Adrenal gland (tissue), 12 donors: ENCODE measurements around the gene TUBA8. TPM values are rescaled to one million over a fixed set of nuclear protein-coding genes. Genes with fewer than 3 reads are reported as not detected.
A peak's percentile ranks its signal among the peaks of the same experiment; 100 is the strongest.

Source experiments
- DNase-seq, 7 donors: peaks; one replicate each; pipeline ENCODE4 v3.0.0-alpha.2; 2019 to 2020
- H3K27ac ChIP-seq, 5 donors: fragments of 200-600 bp; sonication (generic) in 4 of 5; 1 replicate in 3 of 5; 2 replicates in 2 of 5; pipeline versions ENCODE4 v1.5.1 to v1.8.0; 2016 to 2020; ENCODE audit warnings: mild to moderate bottlenecking in 1 of 5
- H3K27me3 ChIP-seq: fragments of 200-600 bp; 2 replicates; pipeline ENCODE4 v1.8.0; 2021
- H3K36me3 ChIP-seq, 2 donors: fragments of 200-600 bp; replicated peaks in 1 of 2; 1 replicate in 1 of 2; 2 replicates in 1 of 2; pipeline versions ENCODE4 v1.5.1 to v1.8.0; 2018 to 2022
- H3K4me1 ChIP-seq, 2 donors: fragments of 200-600 bp; replicated peaks in 1 of 2; 1 replicate in 1 of 2; 2 replicates in 1 of 2; pipeline versions ENCODE4 v1.5.1 to v1.8.0; 2018 to 2021
- H3K4me3 ChIP-seq, 4 donors: fragments of 200-600 bp; sonication (generic) in 3 of 4; one replicate each; pipeline ENCODE4 v1.5.1; 2016 to 2018
- H3K9me3 ChIP-seq, 3 donors: fragments of 200-600 bp; sonication (generic) in 1 of 3; replicated peaks in 1 of 3; 1 replicate in 2 of 3; 2 replicates in 1 of 3; pipeline versions ENCODE4 v1.5.1 to v1.8.0; 2016 to 2021
- CTCF ChIP-seq, 6 experiments: fragments of 450-650 bp in 4 of 6; fragments of 200-600 bp in 2 of 6; sonication (generic) in 1 of 6; IDR thresholded peaks; 1 replicate in 5 of 6; 2 replicates in 1 of 6; pipeline versions ENCODE4 v1.5.1 to v1.8.0; 2016 to 2021; ENCODE audit warnings: antibody characterized with exemption in 6 of 6, mild to moderate bottlenecking in 2 of 6, moderate library complexity in 1 of 6
- POLR2A ChIP-seq, 2 donors: fragments of 450-650 bp; IDR thresholded peaks; one replicate each; pipeline ENCODE4 v1.6.1; 2017; ENCODE audit warnings: antibody characterized with exemption in 2 of 2, mild to moderate bottlenecking in 2 of 2, moderate library complexity in 1 of 2
- WGBS, 4 donors: extraction: QIAGEN DNeasy Blood & Tissue Kit in 2 of 4; methylation state at CpG; one replicate each; pipeline versions ENCODE4 v1.1.5 to v1.1.7; 2013 to 2017; 5-methylcytosine and 5-hydroxymethylcytosine counted together
- intact Hi-C, 2 donors: fragments of 100-400 bp; cut with DNase I; formaldehyde crosslinking; loops; one replicate each; pipeline versions ENCODE4 v1.14.1 to v1.15.0; 2022 to 2023
- polyA plus RNA-seq, 3 donors: library from polyadenylated mRNA; stranded (reverse); fragments of 200-250 nt in 2 of 3; fragments of 350-450 nt in 1 of 3; fragmentation: Illumina TruSeq in 1 of 3; extraction: RNeasy Lipid Tissue Mini Kit (QIAGEN cat#74804) in 1 of 3; gene quantifications; one replicate each; pipeline ENCODE4 v1.2.3, GENCODE V29; 2013 to 2014
- total RNA-seq, 9 donors: library from RNA; depleted of rRNA in 4 of 9; stranded (reverse); fragments of >200 nt in 4 of 9; fragments of 120-200 nt in 1 of 9; fragmentation: NEBNext Ultra II Directional in 1 of 9; extraction: Animal tissue kit (Norgen Biotek cat#: 25700) in 1 of 9; gene quantifications; one replicate each; pipeline versions ENCODE4 v1.1.0 to v1.2.4, GENCODE V29; 2013 to 2023
- donor health status: healthy with polysubstance abuse.
- donor health status: Bipolar disorder and iron deficiency.
- donor health status: DM: yes; HTN: yes; CAD: no.
- donor health status: DM: no; HTN: no; CAD: no.
- donor health status: DM: no; HTN: no; CAD: no.
- donor health status: DM: yes; HTN: yes; CAD: no.

Gene TUBA8
- total and polyA plus RNA-seq, 12 donors, result 0.65 to 4.3 (median 1.8) TPM

GRCh38 chr22:18075101-18075719 is 35.4 kb upstream of the TUBA8 start:
- no peak for DNase-seq
- H3K36me3 ChIP-seq, result peaks cover 0 to 9% of the 10 kb centered on the region in 2 donors
- no peak for TF ChIP-seq CTCF (IDR thresholded peaks at IDR 0.05)
- H3K27ac ChIP-seq, result peak overlapping the region in 3 of 5 donors; percentile 51 to 87 (median 65)
- H3K9me3 ChIP-seq, result no peaks in the 10 kb centered on the region
- H3K4me1 ChIP-seq, result peaks cover 22 to 33% of the 10 kb centered on the region in 2 donors
- H3K4me3 ChIP-seq, result no peak overlapping the region
- intact Hi-C loops, result loop anchor here (2.0 to 10.0 kb wide), 3 partner anchors 170 to 243 kb away; no protein-coding TSS in a partner anchor
- WGBS, 4 donors, result 90 to 93% (median 92%) methylated on average over 6 of the region's 6 CpGs
- H3K27me3 ChIP-seq, result no peaks in the 10 kb centered on the region

GRCh38 chr22:18075720-18076497 is 34.7 kb upstream of the TUBA8 start:
- intact Hi-C loops, result loop anchor here (2.0 to 10.0 kb wide), 3 partner anchors 171 to 244 kb away; no protein-coding TSS in a partner anchor
- H3K4me1 ChIP-seq, result peaks cover 22 to 33% of the 10 kb centered on the region in 2 donors
- TF ChIP-seq POLR2A (IDR thresholded peaks at IDR 0.05) (peak in 1 of 2 donors; percentile 12), CTCF (IDR thresholded peaks at IDR 0.05) (peak; percentile 60 to 97 (median 94))
- peak overlapping the region in 1 of 4 donors; percentile 14 for H3K4me3 ChIP-seq
- no peaks in the 10 kb centered on the region for H3K9me3 ChIP-seq
- DNase-seq, result peak; percentile 74 to 89 (median 77)
- peaks cover 0 to 15% of the 10 kb centered on the region in 2 donors for H3K36me3 ChIP-seq
- 24 to 28% (median 25%) methylated on average over 13 of the region's 13 CpGs for WGBS, 4 donors
- H3K27me3 ChIP-seq, result no peaks in the 10 kb centered on the region
- H3K27ac ChIP-seq, result peak overlapping the region in 3 of 5 donors; percentile 65 to 88 (median 87)

- H3K4me3 ChIP-seq, result peak overlapping the region; percentile 25 to 95 (median 82)
- peak overlapping the region; percentile 52 to 92 (median 87) for H3K27ac ChIP-seq
- H3K27me3 ChIP-seq, result no peaks in the 10 kb centered on the region
- TF ChIP-seq CTCF (IDR thresholded peaks at IDR 0.05), result no peak
- no peak for TF ChIP-seq POLR2A (IDR thresholded peaks at IDR 0.05)
- WGBS, 4 donors, result 3 to 6% (median 4%) methylated on average over 10 of the region's 10 CpGs
- H3K9me3 ChIP-seq, result no peaks in the 10 kb centered on the region
- H3K36me3 ChIP-seq, result peaks cover 0 to 25% of the 10 kb centered on the region in 2 donors
- H3K4me1 ChIP-seq, result peaks cover 22 to 33% of the 10 kb centered on the region in 2 donors
- no peak for DNase-seq
- intact Hi-C loops, result loop anchor here (5.0 to 10.0 kb wide), 2 partner anchors 172 to 245 kb away; no protein-coding TSS in a partner anchor
Measured at GRCh38 chr22:18077087-18077638, 33.4 kb upstream of the TUBA8 start.
